COLO668 (cell line): Measurements from ENCODE around the gene LIN54.
"Not testable (repeated sequence)": the region's sequence is repeated elsewhere in the genome, so short reads cannot be mapped to it uniquely, and the experiment has no call there.

Experiments
- DNase-seq: peaks from one replicate; lab custom pipeline; 2025; ENCODE audit not compliant: unreplicated experiment; lab: John Stamatoyannopoulos, UW

LIN54 gene

GRCh38 chr4:83012687-83013419, 2.2 kb upstream of the LIN54 start:
- DNase-seq: peak; percentile 98

GRCh38 chr4:83012200-83012686, 1.6 kb upstream of the LIN54 start:
- DNase-seq: peak; percentile 65

- no peak for DNase-seq
These were observed 1.1 kb upstream of the LIN54 start for GRCh38 chr4:83011689-83012199.

GRCh38 chr4:83010111-83010521, 507 bp downstream of the LIN54 start:
- DNase-seq: no peak

GRCh38 chr4:83009529-83009928, 1.1 kb downstream of the LIN54 start:
- DNase-seq: no peak

- DNase-seq: not testable (repeated sequence)
These were observed 7.4 kb downstream of the LIN54 start for GRCh38 chr4:83003044-83003791.

GRCh38 chr4:83002329-83002728, 8.3 kb downstream of the LIN54 start:
- DNase-seq: no peak

- no peak for DNase-seq
These were observed 11.7 kb downstream of the LIN54 start for GRCh38 chr4:82998898-82999297.

- DNase-seq: no peak
These were observed 15.8 kb downstream of the LIN54 start for GRCh38 chr4:82994834-82995233.

GRCh38 chr4:82989575-82990429, 20.8 kb downstream of the LIN54 start:
- DNase-seq: no peak

GRCh38 chr4:82988323-82988832, 22.2 kb downstream of the LIN54 start:
- DNase-seq: no peak

GRCh38 chr4:82987519-82987918, 23.1 kb downstream of the LIN54 start:
- DNase-seq: not testable (repeated sequence)

GRCh38 chr4:82984459-82984858, 26.2 kb downstream of the LIN54 start:
- DNase-seq: no peak

GRCh38 chr4:82983444-82983843, 27.2 kb downstream of the LIN54 start:
- DNase-seq: no peak

- no peak for DNase-seq
These were observed 29.5 kb downstream of the LIN54 start for GRCh38 chr4:82981138-82981537.

GRCh38 chr4:82975792-82976191, 34.8 kb downstream of the LIN54 start:
- DNase-seq: no peak

- DNase-seq: no peak
These were observed 41.2 kb downstream of the LIN54 start for GRCh38 chr4:82969414-82969813.

GRCh38 chr4:82968972-82969371, 41.7 kb downstream of the LIN54 start:
- no peak for DNase-seq

GRCh38 chr4:82965763-82966162, 44.9 kb downstream of the LIN54 start:
- no peak for DNase-seq

GRCh38 chr4:82957045-82957444, 53.6 kb downstream of the LIN54 start:
- no peak for DNase-seq

- no peak for DNase-seq
These were observed 56.4 kb downstream of the LIN54 start for GRCh38 chr4:82954212-82954611.
